ENCODE results near the gene PDCD11.
"Not testable (repeated sequence)": the region's sequence is repeated elsewhere in the genome, so short reads cannot be mapped to it uniquely, and the experiment has no call there.

PDCD11 gene, protein sequence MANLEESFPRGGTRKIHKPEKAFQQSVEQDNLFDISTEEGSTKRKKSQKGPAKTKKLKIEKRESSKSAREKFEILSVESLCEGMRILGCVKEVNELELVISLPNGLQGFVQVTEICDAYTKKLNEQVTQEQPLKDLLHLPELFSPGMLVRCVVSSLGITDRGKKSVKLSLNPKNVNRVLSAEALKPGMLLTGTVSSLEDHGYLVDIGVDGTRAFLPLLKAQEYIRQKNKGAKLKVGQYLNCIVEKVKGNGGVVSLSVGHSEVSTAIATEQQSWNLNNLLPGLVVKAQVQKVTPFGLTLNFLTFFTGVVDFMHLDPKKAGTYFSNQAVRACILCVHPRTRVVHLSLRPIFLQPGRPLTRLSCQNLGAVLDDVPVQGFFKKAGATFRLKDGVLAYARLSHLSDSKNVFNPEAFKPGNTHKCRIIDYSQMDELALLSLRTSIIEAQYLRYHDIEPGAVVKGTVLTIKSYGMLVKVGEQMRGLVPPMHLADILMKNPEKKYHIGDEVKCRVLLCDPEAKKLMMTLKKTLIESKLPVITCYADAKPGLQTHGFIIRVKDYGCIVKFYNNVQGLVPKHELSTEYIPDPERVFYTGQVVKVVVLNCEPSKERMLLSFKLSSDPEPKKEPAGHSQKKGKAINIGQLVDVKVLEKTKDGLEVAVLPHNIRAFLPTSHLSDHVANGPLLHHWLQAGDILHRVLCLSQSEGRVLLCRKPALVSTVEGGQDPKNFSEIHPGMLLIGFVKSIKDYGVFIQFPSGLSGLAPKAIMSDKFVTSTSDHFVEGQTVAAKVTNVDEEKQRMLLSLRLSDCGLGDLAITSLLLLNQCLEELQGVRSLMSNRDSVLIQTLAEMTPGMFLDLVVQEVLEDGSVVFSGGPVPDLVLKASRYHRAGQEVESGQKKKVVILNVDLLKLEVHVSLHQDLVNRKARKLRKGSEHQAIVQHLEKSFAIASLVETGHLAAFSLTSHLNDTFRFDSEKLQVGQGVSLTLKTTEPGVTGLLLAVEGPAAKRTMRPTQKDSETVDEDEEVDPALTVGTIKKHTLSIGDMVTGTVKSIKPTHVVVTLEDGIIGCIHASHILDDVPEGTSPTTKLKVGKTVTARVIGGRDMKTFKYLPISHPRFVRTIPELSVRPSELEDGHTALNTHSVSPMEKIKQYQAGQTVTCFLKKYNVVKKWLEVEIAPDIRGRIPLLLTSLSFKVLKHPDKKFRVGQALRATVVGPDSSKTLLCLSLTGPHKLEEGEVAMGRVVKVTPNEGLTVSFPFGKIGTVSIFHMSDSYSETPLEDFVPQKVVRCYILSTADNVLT (N-terminal part only)

DNA sequence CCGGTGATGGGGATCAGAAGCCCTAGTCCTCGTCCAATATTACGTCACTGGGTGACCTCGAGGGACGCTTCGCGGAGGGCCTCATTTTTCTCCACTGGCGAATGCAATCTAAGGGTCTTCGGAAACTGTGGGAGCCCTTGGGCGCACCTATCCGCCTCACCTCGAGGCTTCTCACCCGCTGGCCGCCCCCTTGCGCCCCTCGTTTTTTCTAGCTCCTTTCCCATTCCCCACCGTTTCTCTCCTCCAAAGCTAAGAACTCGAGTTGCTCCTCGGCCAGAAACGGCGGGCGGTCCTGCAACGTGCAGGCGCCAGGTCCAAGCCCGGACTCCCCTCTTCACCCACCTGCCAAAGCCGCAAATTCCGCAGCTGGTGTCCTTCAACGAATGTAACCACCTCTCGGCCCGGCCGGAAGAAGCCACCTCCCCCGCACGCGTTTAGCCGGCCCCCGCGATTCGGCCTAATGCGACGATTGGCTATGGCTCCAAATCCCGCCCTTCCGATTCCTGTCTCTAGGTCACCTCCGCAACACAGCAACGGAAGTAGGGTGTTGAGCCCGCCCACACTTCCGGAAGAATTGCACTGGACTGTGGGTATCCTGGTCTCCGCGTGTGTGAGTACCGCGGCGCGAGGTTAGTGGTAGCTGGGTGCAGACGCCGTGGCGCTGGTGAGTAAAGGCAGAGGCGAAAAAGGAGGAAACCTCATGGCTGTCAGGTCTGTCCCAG lies at the start of gene PDCD11, which contains the start of gene ATP5MK:
Gene PDCD11, plus strand, starts transcription at position 560 of the 722 bp plus-strand sequence. CDS start 1,801 bp downstream, outside the sequence.
Gene ATP5MK, minus strand, starts transcription at position 409 of the 722 bp plus-strand sequence. CDS start 4,018 bp downstream, outside the sequence.
- peak; percentile 84 for DNase-seq (ENCODE audit: low spot score)

DNA sequence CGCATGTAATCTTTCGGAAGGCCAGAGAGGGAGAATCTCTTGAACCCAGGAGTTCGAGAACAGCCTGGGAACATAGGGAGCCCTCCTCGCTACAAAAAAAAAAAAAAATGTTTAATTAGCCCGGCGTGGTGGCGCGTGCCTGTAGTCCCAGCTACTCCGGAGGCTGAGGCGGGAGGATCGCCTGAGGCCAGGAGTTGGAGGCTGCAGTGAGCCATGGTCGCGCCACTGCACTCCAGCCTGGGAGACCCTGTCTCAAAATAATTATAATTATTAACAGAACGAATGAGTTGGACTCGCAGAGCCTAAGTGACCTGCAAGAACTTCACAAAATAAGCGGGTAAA lies 46.3 kb upstream of the PDCD11 start:
- DNase-seq (ENCODE audit: low spot score): no peak

DNA sequence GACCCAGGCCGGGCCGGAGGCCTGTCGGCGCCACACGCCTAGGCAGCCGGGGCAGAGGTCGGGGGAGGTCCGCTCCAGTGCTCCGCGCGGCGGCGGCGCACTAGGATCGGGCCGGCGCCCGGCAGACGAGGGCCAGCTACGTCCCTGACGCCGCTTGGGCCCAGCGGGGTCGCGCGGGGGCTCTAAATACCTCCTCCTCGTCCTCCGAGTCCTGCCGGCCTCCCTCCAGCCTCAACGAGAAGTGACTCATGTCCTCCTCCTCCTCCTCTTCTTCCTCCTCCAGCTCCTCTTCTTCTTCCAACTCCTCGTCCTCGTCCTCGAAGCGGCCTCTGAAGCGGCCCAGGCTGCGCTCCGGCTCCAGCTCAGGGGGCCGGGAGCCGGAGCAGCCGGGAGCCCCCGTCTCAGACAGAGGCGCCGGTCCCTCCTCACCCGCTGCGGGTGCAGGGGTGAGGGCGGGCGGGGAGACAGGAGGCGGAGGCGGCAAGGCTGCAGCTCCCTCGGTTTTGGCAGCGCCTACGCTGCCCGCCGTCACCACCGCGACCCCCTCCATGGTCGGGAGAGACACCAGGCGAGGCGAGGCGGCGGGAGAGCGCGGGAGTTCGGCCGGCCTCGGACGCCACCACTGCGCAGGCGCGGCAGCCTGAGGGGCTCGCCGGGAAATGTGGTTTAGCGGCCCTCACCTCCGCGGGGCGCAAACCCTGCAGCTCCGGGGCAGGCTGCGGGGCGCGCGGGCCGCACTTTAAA lies 45.7 kb upstream of the PDCD11 start, which contains the start of gene PCGF6:
Gene PCGF6, minus strand, starts transcription at position 624 of the 744 bp plus-strand sequence. Its CDS starts 74 bp downstream, at position 550.
- peak; percentile 89 for DNase-seq (ENCODE audit: low spot score)

DNA sequence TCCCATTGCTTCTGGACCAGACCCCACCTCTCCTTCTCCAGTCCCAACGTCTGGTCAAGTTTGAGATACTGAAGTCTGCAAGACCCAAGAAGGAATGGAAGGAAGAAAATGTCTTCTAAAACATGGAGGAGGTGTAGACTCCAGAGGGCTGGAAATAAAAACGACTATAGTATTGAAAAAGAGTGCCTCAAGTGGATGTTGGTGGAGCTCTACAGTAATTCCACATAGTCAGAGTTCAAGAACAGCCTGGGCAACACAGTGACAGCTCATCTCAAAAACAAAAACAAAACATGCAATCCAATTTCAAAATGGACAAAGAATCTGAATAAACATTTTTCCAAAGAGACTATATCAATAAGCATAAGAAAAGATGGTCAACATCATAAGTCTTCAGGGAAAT lies 43.1 kb upstream of the PDCD11 start:
- no peak for DNase-seq (ENCODE audit: low spot score)

DNA sequence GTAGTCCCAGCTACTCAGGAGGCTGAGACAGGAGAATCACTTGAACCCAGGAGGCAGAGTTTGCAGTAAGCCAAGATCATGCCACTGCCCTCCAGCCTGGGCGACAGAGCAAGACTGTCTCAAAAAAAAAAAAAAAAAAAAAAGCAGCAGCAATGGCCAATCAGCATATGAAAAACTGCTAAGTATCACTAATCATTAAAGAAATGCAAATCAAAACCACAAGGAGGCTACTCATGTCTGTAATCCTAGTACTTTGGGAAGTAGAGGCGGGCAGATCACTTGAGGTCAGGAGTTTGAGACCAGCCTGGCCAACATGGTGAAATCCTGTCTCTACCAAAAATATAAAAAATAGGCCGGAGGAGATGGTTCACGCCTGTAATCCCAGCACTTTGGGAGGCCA lies 41.9 kb upstream of the PDCD11 start:
- DNase-seq (ENCODE audit: low spot score): not testable (repeated sequence)

DNA sequence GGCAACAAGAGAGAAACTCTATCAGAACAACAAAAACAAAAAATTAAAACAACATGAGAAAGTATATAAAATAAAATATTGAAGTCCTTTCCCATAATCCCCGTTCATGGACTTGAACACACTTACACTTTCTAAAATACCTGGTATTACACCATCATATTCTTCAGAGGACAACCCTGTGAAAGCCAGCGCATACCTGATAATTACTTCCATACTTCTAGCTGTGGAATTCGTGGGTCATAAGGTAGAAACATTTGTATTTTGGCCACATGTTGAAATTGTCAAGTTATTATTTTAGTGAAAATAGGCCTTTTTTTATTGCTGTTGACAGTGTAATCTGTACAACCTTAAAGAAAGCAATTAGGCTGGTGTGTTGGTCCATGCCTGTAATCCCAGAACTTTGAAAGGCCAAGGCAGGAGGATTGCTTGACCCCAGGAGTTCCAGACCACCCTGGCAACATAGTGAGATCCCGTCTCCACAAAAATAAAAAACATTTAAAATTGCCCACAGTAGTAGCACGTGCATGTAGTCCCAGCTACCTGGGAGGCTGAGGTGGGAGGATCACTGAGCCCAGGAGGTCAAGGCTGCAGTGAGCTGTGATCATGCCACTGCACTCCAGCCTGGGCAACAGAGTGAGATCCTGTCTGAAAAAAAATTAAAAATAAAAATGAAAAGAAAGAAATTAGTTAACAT lies 40.4 kb upstream of the PDCD11 start:
- no peak for DNase-seq (ENCODE audit: low spot score)

DNA sequence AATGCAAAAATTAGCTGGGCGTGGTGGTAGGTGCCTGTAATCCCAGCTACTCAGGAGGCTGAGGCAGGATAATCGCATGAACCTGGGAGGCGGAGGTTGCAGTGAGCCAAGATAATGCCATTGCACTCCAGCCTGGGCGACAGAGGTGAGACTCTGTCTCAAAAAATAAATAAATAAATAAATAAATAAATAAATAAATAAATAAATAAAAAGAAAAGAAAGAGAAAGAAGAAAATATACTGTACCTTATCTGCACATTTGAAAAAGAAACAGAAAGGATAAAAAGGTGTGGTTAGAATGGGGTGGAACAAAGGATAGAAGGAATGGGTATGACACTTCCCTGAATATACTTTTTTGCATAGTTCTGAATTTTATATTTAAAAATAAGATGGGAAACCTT lies 36.9 kb upstream of the PDCD11 start:
- not testable (repeated sequence) for DNase-seq (ENCODE audit: low spot score)

DNA sequence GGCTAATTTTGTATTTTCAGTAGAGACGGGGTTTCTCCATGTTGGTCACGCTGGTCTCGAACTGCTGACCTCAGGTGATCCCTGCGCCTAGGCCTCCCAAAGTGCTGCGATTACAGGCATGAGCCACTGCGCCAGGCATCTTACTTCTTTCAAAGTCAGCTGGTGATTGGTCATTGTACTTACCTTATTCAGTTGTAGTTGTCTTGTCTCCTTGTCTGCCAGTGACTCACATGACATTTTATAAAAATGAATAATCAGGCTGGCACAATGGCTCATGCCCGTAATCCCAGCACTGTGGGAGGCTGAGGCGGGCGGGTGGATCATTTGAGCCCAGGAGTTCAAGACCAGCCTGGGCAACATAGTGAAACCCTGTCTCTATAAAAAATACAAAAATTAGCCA lies 35.6 kb upstream of the PDCD11 start:
- DNase-seq (ENCODE audit: low spot score): not testable (repeated sequence)

DNA sequence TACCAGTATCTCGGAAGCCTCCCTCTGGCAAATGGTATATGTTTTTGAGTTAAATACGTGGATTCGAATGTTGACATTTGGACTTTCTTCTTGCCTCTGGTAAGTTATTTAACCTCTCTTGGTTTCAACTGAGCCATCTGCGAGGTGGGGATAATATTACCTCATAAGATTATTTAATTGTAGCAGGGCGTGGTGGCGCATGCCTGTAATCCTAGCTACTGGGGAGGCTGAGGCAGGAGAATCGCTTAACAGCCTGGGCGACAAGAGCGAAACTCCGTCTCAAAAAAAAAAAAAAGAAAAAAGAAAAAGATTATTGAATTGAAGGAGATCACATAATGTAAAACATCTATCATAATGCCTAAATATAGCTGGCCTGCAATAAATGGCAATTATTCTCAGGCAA lies 29.0 kb upstream of the PDCD11 start:
- DNase-seq (ENCODE audit: low spot score): no peak

DNA sequence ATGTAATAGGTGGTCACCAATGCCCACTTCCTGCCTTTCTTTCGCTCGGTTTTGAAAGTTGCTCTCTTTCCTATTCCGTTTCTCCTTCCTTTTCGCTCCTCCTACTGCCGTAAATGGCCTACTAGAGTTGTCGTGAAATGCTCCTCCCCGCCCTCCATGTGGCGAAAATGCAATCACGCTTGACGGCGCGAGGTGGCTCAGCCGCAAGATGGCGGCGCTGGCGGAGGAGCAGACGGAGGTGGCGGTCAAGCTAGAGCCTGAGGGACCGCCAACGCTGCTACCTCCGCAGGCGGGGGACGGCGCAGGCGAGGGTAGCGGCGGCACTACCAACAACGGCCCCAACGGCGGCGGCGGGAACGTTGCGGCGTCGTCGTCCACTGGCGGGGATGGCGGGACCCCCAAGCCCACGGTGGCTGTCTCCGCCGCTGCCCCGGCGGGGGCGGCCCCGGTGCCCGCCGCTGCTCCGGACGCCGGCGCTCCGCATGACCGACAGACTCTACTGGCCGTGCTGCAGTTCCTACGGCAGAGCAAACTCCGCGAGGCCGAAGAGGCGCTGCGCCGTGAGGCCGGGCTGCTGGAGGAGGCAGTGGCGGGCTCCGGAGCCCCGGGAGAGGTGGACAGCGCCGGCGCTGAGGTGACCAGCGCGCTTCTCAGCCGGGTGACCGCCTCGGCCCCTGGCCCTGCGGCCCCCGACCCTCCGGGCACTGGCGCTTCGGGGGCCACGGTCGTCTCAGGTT lies 28.5 kb upstream of the PDCD11 start, which contains the start of gene TAF5:
Gene TAF5, plus strand, starts transcription at position 195 of the 737 bp plus-strand sequence. Its CDS starts 14 bp downstream, at position 209.
- peak; percentile 72 for DNase-seq (ENCODE audit: low spot score)

DNA sequence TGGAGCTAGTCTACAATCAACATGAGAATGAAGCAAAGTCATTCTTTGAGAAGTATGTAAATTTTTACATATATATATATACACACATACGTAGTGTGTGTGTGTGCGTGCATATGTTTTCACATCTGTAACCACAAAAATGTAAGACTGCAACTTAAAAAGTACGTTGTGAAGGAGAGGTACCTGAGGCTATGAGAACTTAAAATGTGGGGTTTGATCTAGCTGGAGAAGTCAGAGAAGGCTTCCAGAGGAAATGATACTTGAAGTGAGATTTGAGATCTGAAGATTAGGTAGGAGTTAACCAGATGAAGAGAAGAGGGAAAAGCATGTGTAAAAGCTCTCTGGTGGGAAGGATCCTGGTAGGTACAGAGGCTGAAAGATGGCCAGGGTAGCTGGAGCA lies 22.9 kb upstream of the PDCD11 start:
- no peak for DNase-seq (ENCODE audit: low spot score)

DNA sequence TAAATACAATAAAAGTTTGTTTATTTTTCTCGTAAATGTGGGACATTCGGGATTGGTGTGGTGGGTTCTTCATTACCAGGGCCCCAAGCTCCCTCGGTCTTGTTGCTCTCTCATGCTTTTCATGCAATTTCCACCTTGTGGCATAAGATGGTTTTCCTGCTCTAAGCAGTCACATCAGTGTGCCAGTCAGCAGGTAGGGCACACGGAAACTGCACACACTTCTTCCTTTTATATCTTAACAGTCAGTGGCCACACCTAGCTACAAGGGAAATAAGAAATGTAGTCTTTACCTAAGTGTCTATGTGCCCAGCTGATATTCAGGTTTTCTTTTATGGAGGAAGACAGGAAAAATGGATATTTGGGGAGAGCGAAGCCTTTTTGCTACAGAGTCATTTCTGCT lies 22.2 kb upstream of the PDCD11 start:
- no peak for DNase-seq (ENCODE audit: low spot score)

DNA sequence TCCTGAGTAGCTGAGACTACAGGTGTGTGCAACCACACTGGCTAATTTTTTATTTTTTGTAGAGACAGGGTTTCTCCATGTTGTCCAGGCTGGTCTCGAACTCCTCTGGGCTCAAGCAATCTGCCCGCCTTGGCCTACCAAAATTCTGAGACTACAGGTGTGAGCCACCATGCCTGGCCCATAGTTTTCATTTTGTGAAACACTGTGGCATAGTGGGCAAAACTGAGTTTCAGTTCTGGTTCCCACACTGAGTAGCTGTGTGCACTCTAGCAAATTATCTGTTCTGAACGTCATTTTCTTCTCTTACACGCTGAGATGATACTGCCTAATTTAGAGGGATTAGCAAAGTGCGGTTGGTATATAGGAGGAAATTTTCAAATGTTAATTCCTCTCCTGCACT lies 13.7 kb upstream of the PDCD11 start:
- DNase-seq (ENCODE audit: low spot score): no peak

DNA sequence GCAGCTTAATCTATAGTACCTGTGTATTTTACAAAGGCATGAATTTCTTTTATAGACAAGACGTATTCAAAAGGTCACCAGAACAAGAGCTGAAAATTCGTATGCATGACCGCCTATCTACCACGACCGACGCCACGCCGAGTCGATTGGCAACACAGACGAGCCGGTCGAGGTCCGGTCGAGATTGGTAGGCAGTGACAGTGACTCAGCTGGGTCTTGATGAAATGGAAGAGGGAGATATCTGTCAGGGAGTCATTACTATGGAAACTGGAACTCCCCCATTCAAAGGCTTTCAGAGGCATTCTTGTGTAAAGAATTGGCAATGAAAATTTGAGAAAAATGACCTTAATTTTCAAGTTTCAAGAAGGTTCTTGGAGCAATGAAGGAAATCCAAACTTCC lies 2.2 kb upstream of the PDCD11 start:
- no peak for DNase-seq (ENCODE audit: low spot score)

DNA sequence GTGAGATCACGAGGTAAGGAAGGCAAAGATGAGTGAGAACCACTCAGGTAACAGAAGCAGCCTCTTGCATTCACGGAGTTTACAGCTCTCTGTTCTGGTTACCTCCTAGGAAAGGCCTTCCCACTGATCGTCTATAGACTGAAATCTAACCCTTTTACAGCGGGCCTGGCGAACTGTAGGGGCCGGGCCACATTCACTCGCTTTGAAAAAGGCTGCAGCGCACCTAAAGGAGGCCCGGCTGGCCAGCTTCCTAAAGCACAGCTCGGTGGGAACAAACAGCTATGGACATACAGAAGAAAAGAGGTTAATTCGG lies 716 bp upstream of the PDCD11 start:
- DNase-seq (ENCODE audit: low spot score): no peak

DNA sequence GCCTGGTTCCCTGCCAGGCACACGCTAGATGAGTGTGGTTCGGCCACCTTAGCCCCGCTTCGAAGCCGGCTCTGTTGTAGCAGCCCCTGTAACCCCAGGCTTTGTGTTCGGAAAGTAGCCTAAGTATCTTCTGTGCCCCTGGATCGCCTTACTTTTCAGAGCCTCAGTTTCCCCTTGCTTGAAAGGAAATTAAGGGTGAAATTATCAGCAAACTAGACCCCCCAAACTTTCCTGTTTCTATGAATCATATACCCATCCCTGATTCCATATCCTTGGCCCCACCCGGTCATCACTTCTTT lies 312 bp downstream of the PDCD11 start:
- no peak for DNase-seq (ENCODE audit: low spot score)

DNA sequence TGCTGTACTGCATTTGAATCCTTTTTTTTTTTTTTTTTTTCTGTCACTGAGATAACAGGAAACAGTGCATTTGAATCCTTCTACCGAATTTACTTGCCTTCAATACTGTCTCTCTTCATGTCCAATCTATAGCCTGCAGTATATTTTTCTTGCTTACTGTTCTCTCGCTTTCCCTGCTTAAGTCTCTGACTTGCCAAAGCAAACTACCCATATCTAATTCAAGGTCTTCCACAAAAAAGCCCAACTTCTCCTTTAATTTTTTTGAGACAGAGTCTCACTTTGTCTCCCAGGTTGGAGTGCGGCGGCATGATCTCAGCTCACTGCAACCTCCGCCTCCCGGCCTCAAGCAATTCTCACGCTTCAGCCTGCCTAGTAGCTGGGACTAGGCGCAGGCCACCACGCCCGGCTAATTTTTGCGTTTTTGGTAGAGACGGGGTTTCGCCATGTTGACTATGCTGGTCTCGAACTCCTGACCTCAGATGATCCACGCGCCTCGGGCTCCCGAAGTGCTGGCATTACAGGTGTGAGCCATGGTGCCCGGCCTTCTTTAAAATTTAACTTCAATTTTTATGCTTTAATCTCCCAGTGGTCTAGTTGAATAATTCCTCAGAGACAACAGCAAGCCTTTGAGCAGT lies 882 bp downstream of the PDCD11 start:
- no peak for DNase-seq (ENCODE audit: low spot score)

DNA sequence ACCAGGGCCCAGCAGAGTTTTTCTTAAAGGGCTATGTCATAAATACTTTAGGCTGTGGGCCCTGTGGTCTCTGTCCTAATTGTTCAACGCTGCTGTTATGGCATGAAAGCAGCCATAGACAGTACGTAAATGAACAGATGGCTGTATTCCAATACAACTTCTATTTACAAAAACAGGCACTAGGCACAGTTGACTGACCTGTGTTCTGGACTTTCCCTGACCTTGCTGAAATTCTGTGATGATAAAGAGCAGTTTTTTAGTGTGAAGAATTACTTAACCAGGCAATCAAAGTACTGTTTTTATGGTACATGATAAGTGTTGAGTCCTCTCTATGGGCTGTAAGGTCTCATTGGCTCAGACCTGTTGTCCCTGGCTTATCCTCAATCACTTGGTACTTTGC lies 17.1 kb downstream of the PDCD11 start:
- no peak for DNase-seq (ENCODE audit: low spot score)

DNA sequence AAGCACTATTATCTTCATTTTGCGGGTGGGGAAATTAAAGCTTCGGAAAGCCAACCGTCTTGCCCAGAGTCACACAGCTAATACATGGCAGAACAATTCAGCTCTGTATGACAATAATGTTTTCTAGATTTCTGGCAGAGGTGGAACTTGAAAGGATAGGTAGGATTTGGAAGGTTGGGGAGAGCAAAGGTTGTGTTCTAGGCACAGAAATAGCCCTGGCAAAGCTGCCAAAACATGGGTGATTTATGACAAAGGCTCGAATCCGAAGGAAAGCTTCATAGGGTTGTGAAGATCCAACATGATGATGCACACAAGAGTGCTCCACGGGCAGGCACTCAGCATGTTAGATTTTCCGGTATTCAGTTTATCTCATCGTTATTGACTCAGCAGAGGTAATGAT lies 19.2 kb downstream of the PDCD11 start:
- no peak for DNase-seq (ENCODE audit: low spot score)
